A673 (cell line): ENCODE measurements around the gene TACC3. TPM values are rescaled to one million over a fixed set of nuclear protein-coding genes. Genes with fewer than 3 reads are reported as not detected.

Experiments
- BruUV-seq: library from RNA; stranded (reverse); fragments of 400-500 nt; replicated peaks from 2 replicates; lab custom pipeline; 2021; lab: Mats Ljungman, UMichigan
- CTCF ChIA-PET: fragments of 300-600 bp; sonication (Branson Sonifier 250); formaldehyde crosslinking; loops from one replicate; lab custom pipeline; 2022; ENCODE audit warnings: antibody characterized with exemption; lab: Charles Lee
- POLR2A ChIA-PET: fragments of 300-600 bp; sonication (Branson Sonifier 250); formaldehyde crosslinking; loops from one replicate; lab custom pipeline; 2022; ENCODE audit warnings: antibody characterized with exemption; ENCODE audit not compliant: low non-redundant PET; lab: Charles Lee
- DNase-seq: peaks from one replicate; pipeline ENCODE4 v3.0.0-alpha.2; 2015; ENCODE audit warnings: low spot score
- H3K27ac ChIP-seq: fragments of 200-600 bp; sonication (generic); 2 replicates; pipeline ENCODE4 v1.5.1; 2016; ENCODE audit warnings: mixed run types, low read depth, mild to moderate bottlenecking, mixed read lengths, antibody characterized with exemption, low read length; ENCODE audit not compliant: poor library complexity, severe bottlenecking
- H3K27me3 ChIP-seq: fragments of 200-600 bp; sonication (generic); replicated peaks from 2 replicates; pipeline ENCODE4 v1.6.1; 2017; ENCODE audit warnings: mixed run types, low read depth, mild to moderate bottlenecking, mixed read lengths, antibody characterized with exemption, low read length; ENCODE audit not compliant: insufficient read depth, poor library complexity
- H3K36me3 ChIP-seq: fragments of 200-600 bp; sonication (generic); 2 replicates; pipeline ENCODE4 v1.6.1; 2016; ENCODE audit warnings: mixed run types, mild to moderate bottlenecking, mixed read lengths, antibody characterized with exemption, low read length; ENCODE audit not compliant: insufficient read depth, poor library complexity, severe bottlenecking
- H3K4me1 ChIP-seq: fragments of 200-600 bp; sonication (generic); 2 replicates; pipeline ENCODE4 v1.6.1; 2017; ENCODE audit warnings: mixed run types, mild to moderate bottlenecking, mixed read lengths, antibody characterized with exemption, low read length; ENCODE audit not compliant: insufficient read depth, poor library complexity, severe bottlenecking
- H3K4me3 ChIP-seq: fragments of 200-600 bp; sonication (generic); 2 replicates; pipeline ENCODE4 v1.5.1; 2016; ENCODE audit warnings: low read depth, mixed run types, mild to moderate bottlenecking, mixed read lengths, low read length; ENCODE audit not compliant: poor library complexity, severe bottlenecking
- H3K9me3 ChIP-seq: fragments of 200-600 bp; sonication (generic); 2 replicates; pipeline ENCODE4 v1.6.1; 2016; ENCODE audit warnings: mixed run types, low read depth, mild to moderate bottlenecking, mixed read lengths, antibody characterized with exemption, low read length; ENCODE audit not compliant: poor library complexity, severe bottlenecking
- CTCF ChIP-seq: fragments of 300-800, 200-600 bp; sonication (generic); conservative IDR thresholded peaks from 2 replicates; pipeline ENCODE4 v1.5.1; 2017; ENCODE audit warnings: low read depth, mild to moderate bottlenecking, antibody characterized with exemption, low read length, moderate library complexity, mixed read lengths
- EZH2 ChIP-seq: fragments of 200-600 bp; sonication (generic); IDR thresholded peaks from 2 replicates; pipeline ENCODE4 v1.6.1; 2017; ENCODE audit warnings: borderline replicate concordance, low read depth, mild to moderate bottlenecking, mixed read lengths, antibody characterized with exemption, low read length; ENCODE audit not compliant: poor library complexity, severe bottlenecking
- intact Hi-C: fragments of 100-400 bp; cut with micrococcal nuclease; formaldehyde crosslinking; loops from one replicate; pipeline ENCODE4 v1.10.0; 2022; ENCODE audit not compliant: unreplicated experiment
- total RNA-seq: library from RNA; stranded (reverse); gene quantifications from 2 replicates; pipeline ENCODE4 v1.2.3, GENCODE V29; 2021

TACC3 gene
- total RNA-seq, 1 experiment from 2014 or later: 246 TPM

GRCh38 chr4:1745697-1746096, 24.4 kb downstream of the TACC3 start:
- H3K36me3 ChIP-seq: peaks cover 37% of the 10 kb centered on the region
- intact Hi-C loops: loop anchor here (1.0 to 5.0 kb wide), 4 partner anchors 65 to 442 kb away; no protein-coding TSS in a partner anchor
- ChIA-PET CTCF (no interaction called here), POLR2A (no interaction called here)
- no peak for DNase-seq
- no TSS peak for BruUV-seq
- H3K4me1 ChIP-seq: no peaks in the 10 kb centered on the region
- no peak overlapping the region for H3K27ac ChIP-seq
- H3K4me3 ChIP-seq: no peak overlapping the region
- H3K9me3 ChIP-seq: no peaks in the 10 kb centered on the region
- TF ChIP-seq EZH2 (no peak), CTCF (no peak)
- no peaks in the 10 kb centered on the region for H3K27me3 ChIP-seq

GRCh38 chr4:1746265-1746691, 25.0 kb downstream of the TACC3 start:
- POLR2A ChIA-PET: interaction anchor here (0.6 kb wide), 1 partner anchor 86 kb away, joined by 5 read pairs; no protein-coding TSS in a partner anchor
- no peak overlapping the region for H3K4me3 ChIP-seq
- no TSS peak for BruUV-seq
- H3K36me3 ChIP-seq: peaks cover 31% of the 10 kb centered on the region
- H3K27ac ChIP-seq: no peak overlapping the region
- no peaks in the 10 kb centered on the region for H3K9me3 ChIP-seq
- CTCF ChIA-PET: interaction anchor here (0.6 kb wide), 1 partner anchor 26 kb away, joined by 7 read pairs; the partner anchor contains the start of gene TMEM129
- peak; percentile 83 for DNase-seq
- no peaks in the 10 kb centered on the region for H3K4me1 ChIP-seq
- no peaks in the 10 kb centered on the region for H3K27me3 ChIP-seq
- intact Hi-C loops: loop anchor here (1.0 to 5.0 kb wide), 4 partner anchors 64 to 441 kb away; no protein-coding TSS in a partner anchor
- TF ChIP-seq EZH2 (no peak), CTCF (peak; percentile 92)

GRCh38 chr4:1746919-1747602, 25.7 kb downstream of the TACC3 start:
- POLR2A ChIA-PET: interaction anchor here (0.6 kb wide), 2 partner anchors 65 to 86 kb away, joined by 5 to 24 read pairs; no protein-coding TSS in a partner anchor
- CTCF ChIA-PET: interaction anchor here (0.6 kb wide), 1 partner anchor 26 kb away, joined by 7 read pairs; the partner anchor contains the start of gene TMEM129
- no peak for DNase-seq
- H3K27ac ChIP-seq: no peak overlapping the region
- peaks cover 23% of the 10 kb centered on the region for H3K36me3 ChIP-seq
- no TSS peak for BruUV-seq
- no peaks in the 10 kb centered on the region for H3K27me3 ChIP-seq
- intact Hi-C loops: loop anchor here (1.0 to 5.0 kb wide), 4 partner anchors 63 to 440 kb away; no protein-coding TSS in a partner anchor
- TF ChIP-seq EZH2 (no peak), CTCF (no peak)
- no peaks in the 10 kb centered on the region for H3K9me3 ChIP-seq
- H3K4me1 ChIP-seq: no peaks in the 10 kb centered on the region
- H3K4me3 ChIP-seq: no peak overlapping the region
